Neural cell (in vitro differentiated cells): ENCODE measurements around the gene GAP43. TPM values are rescaled to one million over a fixed set of nuclear protein-coding genes. Genes with fewer than 3 reads are reported as not detected.

Source experiments
- H2AFZ ChIP-seq: fragments of 200-600, 300-800 bp; sonication (generic), shearing (Covaris generic); 2 replicates; pipeline ENCODE4 v1.6.0; 2014; ENCODE audit warnings: low read depth, mild to moderate bottlenecking, antibody characterized with exemption, low read length, moderate library complexity
- H3F3A ChIP-seq: fragments of 200-600 bp; shearing (Covaris generic); 2 replicates; pipeline ENCODE4 v1.6.1; 2016; ENCODE audit warnings: mild to moderate bottlenecking, moderate library complexity, mixed read lengths, antibody characterized with exemption, low read length; ENCODE audit not compliant: insufficient read depth, poor library complexity, severe bottlenecking
- H3K27ac ChIP-seq: fragments of 200-600, 300-800 bp; sonication (generic), shearing (Covaris generic); 2 replicates; pipeline ENCODE4 v1.5.1; 2014; ENCODE audit warnings: mild to moderate bottlenecking, low read length, moderate library complexity
- H3K27me3 ChIP-seq: fragments of 300-800, 200-600 bp; sonication (generic), shearing (Covaris generic); 2 replicates; pipeline ENCODE4 v1.6.0; 2014; ENCODE audit warnings: mild to moderate bottlenecking, low read depth, low read length, moderate library complexity; ENCODE audit not compliant: insufficient read depth
- H3K36me3 ChIP-seq: fragments of 300-800, 200-600 bp; sonication (generic), shearing (Covaris generic); 2 replicates; pipeline ENCODE4 v1.5.1; 2014; ENCODE audit warnings: mild to moderate bottlenecking, antibody characterized with exemption, low read length, moderate library complexity; ENCODE audit not compliant: insufficient read depth
- H3K4me2 ChIP-seq: fragments of 300-800, 200-600 bp; sonication (generic), shearing (Covaris generic); 2 replicates; pipeline ENCODE4 v1.6.0; 2014; ENCODE audit warnings: mild to moderate bottlenecking, low read length
- H3K4me3 ChIP-seq: fragments of 300-800, 200-600 bp; sonication (generic), shearing (Covaris generic); 2 replicates; pipeline ENCODE4 v1.5.1; 2014; ENCODE audit warnings: mild to moderate bottlenecking, low read length, moderate library complexity
- H3K79me2 ChIP-seq: fragments of 200-600 bp; shearing (Covaris generic); replicated peaks from 2 replicates; pipeline ENCODE4 v1.6.0; 2014; ENCODE audit warnings: mild to moderate bottlenecking, low read length, moderate library complexity; ENCODE audit not compliant: insufficient read depth
- H3K9ac ChIP-seq: fragments of 300-800, 200-600 bp; sonication (generic), shearing (Covaris generic); 2 replicates; pipeline ENCODE4 v1.6.1; 2016; ENCODE audit warnings: mild to moderate bottlenecking, low read length, mixed read lengths
- H3K9me2 ChIP-seq: fragments of 200-600 bp; shearing (Covaris generic); 2 replicates; pipeline ENCODE4 v1.6.1; 2016; ENCODE audit warnings: mild to moderate bottlenecking, low read length, mixed read lengths; ENCODE audit not compliant: insufficient read depth
- H3K9me3 ChIP-seq: fragments of 200-600, 300-800 bp; sonication (generic), shearing (Covaris generic); 2 replicates; pipeline ENCODE4 v1.6.1; 2016; ENCODE audit warnings: mild to moderate bottlenecking, mixed run types, low read length, moderate library complexity, mixed read lengths
- H4K20me1 ChIP-seq: fragments of 200-600 bp; shearing (Covaris generic); 2 replicates; pipeline ENCODE4 v1.6.1; 2016; ENCODE audit warnings: mild to moderate bottlenecking, mixed run types; ENCODE audit not compliant: insufficient read depth
- CTCF ChIP-seq: fragments of 450-650 bp; IDR thresholded peaks from 2 replicates; pipeline ENCODE4 v1.5.1; 2014; ENCODE audit warnings: antibody characterized with exemption, mild to moderate bottlenecking, moderate library complexity; ENCODE audit not compliant: poor library complexity, severe bottlenecking
- EP300 ChIP-seq: fragments of 450-650 bp; conservative IDR thresholded peaks from 2 replicates; pipeline ENCODE4 v1.6.1; 2014; ENCODE audit warnings: antibody characterized with exemption, mild to moderate bottlenecking, moderate library complexity; ENCODE audit not compliant: poor library complexity, severe bottlenecking
- EZH2 ChIP-seq: fragments of 200-600, 300-800 bp; shearing (Covaris generic), sonication (generic); IDR thresholded peaks from 2 replicates; pipeline ENCODE4 v1.6.1; 2014; ENCODE audit warnings: antibody characterized with exemption, low read length, borderline replicate concordance, mild to moderate bottlenecking; ENCODE audit not compliant: insufficient read depth, poor library complexity, severe bottlenecking
- MXI1 ChIP-seq: fragments of 450-650 bp; conservative IDR thresholded peaks from 2 replicates; pipeline ENCODE4 v1.6.1; 2014; ENCODE audit warnings: antibody characterized with exemption, mild to moderate bottlenecking; ENCODE audit not compliant: poor library complexity, severe bottlenecking
- POLR2AphosphoS5 ChIP-seq: IDR thresholded peaks from 2 replicates; pipeline ENCODE4 v1.6.1; 2012
- RAD21 ChIP-seq: fragments of 450-650 bp; conservative IDR thresholded peaks from 2 replicates; pipeline ENCODE4 v1.6.1; 2014; ENCODE audit warnings: antibody characterized with exemption, mild to moderate bottlenecking, moderate library complexity
- REST ChIP-seq: IDR thresholded peaks from 2 replicates; pipeline ENCODE4 v1.6.1; 2012; ENCODE audit warnings: borderline replicate concordance
- SMC3 ChIP-seq: fragments of 450-650 bp; conservative IDR thresholded peaks from 2 replicates; pipeline ENCODE4 v1.6.1; 2014; ENCODE audit warnings: antibody characterized with exemption, mild to moderate bottlenecking, moderate library complexity; ENCODE audit not compliant: poor library complexity
- TAF1 ChIP-seq: IDR thresholded peaks from 2 replicates; pipeline ENCODE4 v1.6.1; 2012; ENCODE audit warnings: low read depth
- polyA plus RNA-seq: library from polyadenylated mRNA; depleted of rRNA; stranded (reverse); fragments of >200 nt; gene quantifications from 2 replicates; pipeline ENCODE4 v1.2.3, GENCODE V29; 2014

GAP43 gene
- polyA plus RNA-seq, 1 donor from 2014 or later: 1,327 TPM

DNA sequence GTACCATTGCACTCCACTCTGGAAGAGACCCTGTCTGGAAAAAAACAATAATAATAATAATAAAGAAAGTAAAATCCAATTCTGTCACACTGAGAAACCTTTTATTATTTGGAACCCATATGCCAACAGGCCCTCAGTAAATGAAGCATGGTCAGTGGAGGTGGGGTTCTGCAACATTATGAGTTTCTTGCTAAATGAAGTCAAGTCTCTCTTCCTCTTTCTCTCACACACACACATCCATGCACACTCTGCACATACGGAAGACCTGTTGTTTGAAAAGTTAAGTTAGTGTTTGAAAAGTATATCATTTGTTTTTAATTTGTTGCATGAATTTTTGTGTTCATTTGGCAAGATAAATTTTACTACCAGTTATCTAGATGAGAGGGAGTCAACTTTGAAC is 27.8 kb downstream of the GAP43 start:
- no peak overlapping the region for H3K4me2 ChIP-seq
- peaks cover 11% of the 10 kb centered on the region for H3K36me3 ChIP-seq
- H3K9ac ChIP-seq: no peak overlapping the region
- H3K9me2 ChIP-seq: no peaks in the 10 kb centered on the region
- H3K4me3 ChIP-seq: no peak overlapping the region
- TF ChIP-seq CTCF: no peak
- no peak for TF ChIP-seq TAF1
- no peak for TF ChIP-seq SMC3
- TF ChIP-seq RAD21: no peak
- no peak for TF ChIP-seq POLR2AphosphoS5
- no peaks in the 10 kb centered on the region for H3K9me3 ChIP-seq
- H3K27ac ChIP-seq: no peak overlapping the region
- H2AFZ ChIP-seq: no peak overlapping the region
- H4K20me1 ChIP-seq: no peaks in the 10 kb centered on the region
- peaks cover 98% of the 10 kb centered on the region for H3K79me2 ChIP-seq
- no peaks in the 10 kb centered on the region for H3F3A ChIP-seq
- no peaks in the 10 kb centered on the region for H3K27me3 ChIP-seq

- TF ChIP-seq SMC3 (no peak), MXI1 (no peak), EZH2 (no peak), POLR2AphosphoS5 (no peak), EP300 (no peak), TAF1 (no peak), RAD21 (no peak)
- no peaks in the 10 kb centered on the region for H3K9me2 ChIP-seq
- H4K20me1 ChIP-seq: no peaks in the 10 kb centered on the region
- no peak overlapping the region for H3K4me2 ChIP-seq
- peaks cover 98% of the 10 kb centered on the region for H3K79me2 ChIP-seq
- no peak overlapping the region for H2AFZ ChIP-seq
- no peak overlapping the region for H3K9ac ChIP-seq
- H3K36me3 ChIP-seq: peaks cover 11% of the 10 kb centered on the region
- no peaks in the 10 kb centered on the region for H3K27me3 ChIP-seq
- H3K27ac ChIP-seq: no peak overlapping the region
- no peak overlapping the region for H3K4me3 ChIP-seq
- no peaks in the 10 kb centered on the region for H3F3A ChIP-seq
- no peaks in the 10 kb centered on the region for H3K9me3 ChIP-seq
These were observed 28.3 kb downstream of the GAP43 start for GRCh38 chr3:115651599-115651998.

DNA sequence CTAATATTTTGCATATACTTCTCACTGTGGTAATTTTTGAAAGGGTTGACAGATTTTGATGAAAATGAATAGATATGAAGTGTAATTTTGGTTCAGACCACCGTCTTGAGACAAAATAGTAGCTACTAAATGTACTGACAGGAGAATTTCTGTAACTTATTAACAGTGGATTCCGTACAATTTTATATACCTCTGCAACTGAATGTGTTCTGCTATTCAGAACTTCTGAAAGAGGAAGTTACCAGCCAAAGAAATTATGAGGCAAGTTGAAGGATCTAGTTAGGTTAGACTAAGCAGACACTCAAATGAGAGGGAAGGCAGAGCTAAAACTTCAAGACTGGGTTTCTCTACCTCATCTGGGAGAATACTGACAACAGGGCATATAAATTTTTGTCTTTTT is 29.4 kb downstream of the GAP43 start:
- TF ChIP-seq MXI1 (no peak), RAD21 (no peak), TAF1 (no peak), REST (no peak), POLR2AphosphoS5 (no peak), CTCF (no peak), EZH2 (no peak), SMC3 (no peak), EP300 (no peak)

More for the DNA sequence above, 29.4 kb downstream of the GAP43 start:
- H3K79me2 ChIP-seq: peaks cover 98% of the 10 kb centered on the region
- peaks cover 4% of the 10 kb centered on the region for H3F3A ChIP-seq
- H3K27ac ChIP-seq: no peak overlapping the region
- H3K27me3 ChIP-seq: no peaks in the 10 kb centered on the region
- H3K9me2 ChIP-seq: no peaks in the 10 kb centered on the region
- H3K4me2 ChIP-seq: no peak overlapping the region
- H2AFZ ChIP-seq: no peak overlapping the region
- no peak overlapping the region for H3K9ac ChIP-seq
- no peaks in the 10 kb centered on the region for H3K9me3 ChIP-seq
- H3K4me3 ChIP-seq: no peak overlapping the region
- H3K36me3 ChIP-seq: peaks cover 11% of the 10 kb centered on the region
- no peaks in the 10 kb centered on the region for H4K20me1 ChIP-seq
